SK-N-SH (cell line): ENCODE measurements around the gene AKIP1. TPM values are rescaled to one million over a fixed set of nuclear protein-coding genes. Genes with fewer than 3 reads are reported as not detected.

Experiments used
- CTCF ChIA-PET: fragments of 300-600, 350-600 bp; formaldehyde crosslinking; extraction: SDS; loops from one replicate; lab custom pipeline; 2021; lab: Yijun Ruan, JAX
- POLR2A ChIA-PET: fragments of 350-600 bp; sonication (Branson Sonifier 250); formaldehyde crosslinking; extraction: SDS; loops from one replicate; lab custom pipeline; 2020; ENCODE audit warnings: antibody characterized with exemption, inconsistent platforms; lab: Yijun Ruan, JAX
- DNase-seq: peaks from one replicate; pipeline ENCODE4 v3.0.0; 2012
- H2AFZ ChIP-seq: fragments of 200-600 bp; sonication (generic); 2 replicates; pipeline ENCODE4 v1.8.1; 2016; ENCODE audit warnings: antibody characterized with exemption, mild to moderate bottlenecking, low read depth
- H3F3A ChIP-seq: fragments of 200-600 bp; sonication (generic); replicated peaks from 2 replicates; pipeline ENCODE3; 2016; ENCODE audit warnings: antibody characterized with exemption, mild to moderate bottlenecking; ENCODE audit not compliant: insufficient read depth
- H3K27ac ChIP-seq, 2 experiments: fragments of 200-500 bp in 1 of 2; fragments of 200-600 bp in 1 of 2; sonication (Bioruptor generic) in 1 of 2; sonication (generic), shearing (Covaris generic) in 1 of 2; 2 replicates each; pipeline versions ENCODE4 v1.5.1 to v1.6.1; 2014 to 2016; ENCODE audit warnings: low read depth in 2 of 2, inconsistent platforms in 1 of 2, low read length in 1 of 2, mild to moderate bottlenecking in 1 of 2, mixed read lengths in 1 of 2
- H3K27me3 ChIP-seq: fragments of 200-600 bp; sonication (generic), shearing (Covaris generic); 2 replicates; pipeline ENCODE4 v1.6.1; 2016; ENCODE audit warnings: mixed run types; ENCODE audit not compliant: insufficient read depth
- H3K36me3 ChIP-seq, 2 experiments: fragments of 200-500 bp in 1 of 2; fragments of 200-600 bp in 1 of 2; sonication (Bioruptor generic) in 1 of 2; sonication (generic) in 1 of 2; replicated peaks in 1 of 2; 2 replicates each; pipeline versions ENCODE3 to v1.5.1; 2014 to 2016; ENCODE audit warnings: low read length in 1 of 2, mild to moderate bottlenecking in 1 of 2; ENCODE audit not compliant: insufficient read depth in 2 of 2, control insufficient read depth in 1 of 2
- H3K4me1 ChIP-seq, 2 experiments: fragments of 200-500 bp in 1 of 2; fragments of 200-600 bp in 1 of 2; sonication (Bioruptor generic) in 1 of 2; sonication (generic), shearing (Covaris generic) in 1 of 2; 2 replicates each; pipeline versions ENCODE4 v1.5.1 to v1.6.1; 2014 to 2016; ENCODE audit warnings: low read depth in 1 of 2, low read length in 1 of 2, mixed run types in 1 of 2; ENCODE audit not compliant: insufficient read depth in 2 of 2, control insufficient read depth in 1 of 2
- H3K4me2 ChIP-seq: fragments of 200-600 bp; sonication (generic), shearing (Covaris generic); 2 replicates; pipeline ENCODE4 v1.6.1; 2017; ENCODE audit warnings: mixed run types
- H3K4me3 ChIP-seq, 2 experiments: fragments of 200-500 bp in 1 of 2; fragments of 200-600 bp in 1 of 2; sonication (Bioruptor generic) in 1 of 2; sonication (generic), shearing (Covaris generic) in 1 of 2; 2 replicates each; pipeline versions ENCODE4 v1.5.1 to v1.8.1; 2014 to 2016; ENCODE audit warnings: low read depth in 2 of 2, inconsistent platforms in 1 of 2, low read length in 1 of 2, mild to moderate bottlenecking in 1 of 2, mixed read lengths in 1 of 2, moderate library complexity in 1 of 2
- H3K79me2 ChIP-seq: fragments of 200-600 bp; sonication (generic); 2 replicates; pipeline ENCODE4 v1.8.1; 2017; ENCODE audit warnings: mild to moderate bottlenecking; ENCODE audit not compliant: insufficient read depth
- H3K9ac ChIP-seq: fragments of 200-600 bp; sonication (generic); 2 replicates; pipeline ENCODE4 v1.6.1; 2017; ENCODE audit warnings: mixed run types
- H3K9me2 ChIP-seq: fragments of 200-600 bp; sonication (generic); 2 replicates; pipeline ENCODE4 v1.6.1; 2017; ENCODE audit warnings: mixed run types
- H3K9me3 ChIP-seq: fragments of 200-600 bp; sonication (generic); 2 replicates; pipeline ENCODE4 v1.6.1; 2017; ENCODE audit warnings: mixed run types, mild to moderate bottlenecking, moderate library complexity
- H4K20me1 ChIP-seq: fragments of 200-600 bp; sonication (generic); 2 replicates; pipeline ENCODE4 v1.6.1; 2017; ENCODE audit warnings: mild to moderate bottlenecking, mixed run types; ENCODE audit not compliant: insufficient read depth
- EZH2phosphoT487 ChIP-seq: fragments of 200-600 bp; sonication (generic); IDR thresholded peaks from 2 replicates; pipeline ENCODE4 v1.6.1; 2017; ENCODE audit warnings: low read depth, mixed run types, mild to moderate bottlenecking, antibody characterized with exemption, moderate library complexity, borderline replicate concordance
- FOSL2 ChIP-seq: IDR thresholded peaks from 2 replicates; pipeline ENCODE4 v1.4.0; 2012; ENCODE audit warnings: low read depth, mild to moderate bottlenecking, moderate library complexity, borderline replicate concordance
- FOXJ3 ChIP-seq: sonication (generic); formaldehyde crosslinking; IDR thresholded peaks from 2 replicates; pipeline ENCODE4 v1.5.1; 2020; ENCODE audit warnings: mild to moderate bottlenecking, missing genetic modification reagents
- FOXM1 ChIP-seq: IDR thresholded peaks from 2 replicates; pipeline ENCODE4 v1.4.0; 2012; ENCODE audit warnings: low read depth, mild to moderate bottlenecking
- GABPA ChIP-seq: IDR thresholded peaks from 2 replicates; pipeline ENCODE4 v1.4.0; 2012; ENCODE audit warnings: low read depth, mild to moderate bottlenecking
- GATA2 ChIP-seq: sonication (generic); formaldehyde crosslinking; IDR thresholded peaks from 2 replicates; pipeline ENCODE4 v1.5.0; 2020; ENCODE audit warnings: mild to moderate bottlenecking, missing genetic modification reagents
- JUND ChIP-seq: IDR thresholded peaks from 2 replicates; pipeline ENCODE4 v1.4.0; 2012
- MAX ChIP-seq: IDR thresholded peaks from 2 replicates; pipeline ENCODE4 v1.4.0; 2012; ENCODE audit warnings: low read depth
- NFIC ChIP-seq: IDR thresholded peaks from 2 replicates; pipeline ENCODE4 v1.4.0; 2012; ENCODE audit warnings: borderline replicate concordance
- PBX3 ChIP-seq: IDR thresholded peaks from 2 replicates; pipeline ENCODE4; 2012
- POLR2AphosphoS5 ChIP-seq: IDR thresholded peaks from 2 replicates; pipeline ENCODE4 v1.6.1; 2012; ENCODE audit warnings: low read depth, low read length
- RCOR1 ChIP-seq: fragments of 150-350 bp; IDR thresholded peaks from 2 replicates; pipeline ENCODE4 v1.6.1; 2017; ENCODE audit warnings: antibody characterized with exemption, low read length
- RFX5 ChIP-seq: IDR thresholded peaks from 2 replicates; pipeline ENCODE4 v1.6.1; 2012; ENCODE audit warnings: mild to moderate bottlenecking, improper control_type of control experiment, low read length
- RXRA ChIP-seq: IDR thresholded peaks from 2 replicates; pipeline ENCODE4 v1.4.0; 2012; ENCODE audit warnings: low read depth, mild to moderate bottlenecking, borderline replicate concordance
- TAF1 ChIP-seq: IDR thresholded peaks from 2 replicates; pipeline ENCODE4 v1.6.1; 2012; ENCODE audit warnings: low read depth, mild to moderate bottlenecking, low read length, moderate library complexity, borderline replicate concordance
- TEAD4 ChIP-seq: IDR thresholded peaks from 2 replicates; pipeline ENCODE4 v1.4.0; 2012; ENCODE audit warnings: mild to moderate bottlenecking, borderline replicate concordance; ENCODE audit not compliant: insufficient read depth
- USF1 ChIP-seq: IDR thresholded peaks from 2 replicates; pipeline ENCODE4 v1.4.0; 2012; ENCODE audit warnings: low read depth, borderline replicate concordance
- YY1 ChIP-seq: IDR thresholded peaks from 2 replicates; pipeline ENCODE4 v1.4.0; 2012; ENCODE audit warnings: low read depth, mild to moderate bottlenecking
- ZBTB33 ChIP-seq: IDR thresholded peaks from 2 replicates; pipeline ENCODE4 v1.4.0; 2012; ENCODE audit warnings: low read depth, borderline replicate concordance
- WGBS: methylation state at CpG from one replicate; pipeline ENCODE4 v1.1.6; 2017; ENCODE audit warnings: low lambda C conversion rate; 5-methylcytosine and 5-hydroxymethylcytosine counted together
- polyA plus RNA-seq, 3 experiments: library from polyadenylated mRNA; depleted of rRNA; stranded (reverse); fragments of >200 nt; gene quantifications; 2 replicates each; pipeline ENCODE4 v1.2.3, GENCODE V29; 2012
- TF ChIP-seq, protein P1 (sequence below): IDR thresholded peaks from 2 replicates; pipeline ENCODE4 v1.6.1; 2012; ENCODE audit warnings: mild to moderate bottlenecking, low read depth, low read length, moderate library complexity

The AKIP1 gene
- polyA plus RNA-seq, 1 of the 3 experiments (the other 2 are of a cell fraction): 47.9 TPM

DNA sequence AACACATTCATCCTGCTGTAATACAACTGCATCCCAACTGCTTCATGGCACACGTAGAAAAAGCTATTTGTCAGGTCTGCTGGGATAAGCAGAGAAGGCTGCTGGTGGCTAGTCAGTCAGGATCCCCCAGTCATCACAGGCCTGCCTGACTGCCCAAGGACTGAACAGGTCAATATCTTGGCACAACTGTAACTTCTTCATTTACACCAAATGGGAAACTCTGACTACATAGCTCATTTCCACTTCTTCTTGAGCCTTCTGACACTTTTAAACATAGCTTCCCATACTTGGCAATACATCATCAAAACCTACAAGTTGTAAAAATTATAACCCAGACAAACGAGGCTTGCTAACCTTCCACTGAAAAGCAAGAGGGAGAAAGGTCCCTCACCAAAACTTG is 50.4 kb downstream of the AKIP1 start (continued):
- no peak for TF ChIP-seq POLR2AphosphoS5

GRCh38 chr11:8962841-8963240 is 51.9 kb downstream of the AKIP1 start:
- peak overlapping the region in 1 of 2 experiments; percentile 68; a peak in 2 of 4 replicates for H3K4me3 ChIP-seq
- no peak for DNase-seq
- no peaks in the 10 kb centered on the region for H4K20me1 ChIP-seq
- CTCF ChIA-PET: interaction anchor here (1.3 to 3.0 kb wide), 3 partner anchors 48 to 53 kb away, joined by 3 to 21 read pairs (median 6); partner anchors contain the start of gene AKIP1
- peak overlapping the region; percentile 96 for H3K4me2 ChIP-seq
- H2AFZ ChIP-seq: no peak overlapping the region
- no peaks in the 10 kb centered on the region for H3K9me3 ChIP-seq
- H3K9me2 ChIP-seq: no peaks in the 10 kb centered on the region
- no peak overlapping the region for H3K27ac ChIP-seq
- peaks cover 0 to 3% of the 10 kb centered on the region in 2 experiments for H3K36me3 ChIP-seq
- POLR2A ChIA-PET: no interaction called here
- no peaks in the 10 kb centered on the region for H3K27me3 ChIP-seq
- WGBS: 45% methylated on average over 2 of the region's 2 CpGs
- peaks cover 64% of the 10 kb centered on the region for H3K79me2 ChIP-seq
- H3K4me1 ChIP-seq: peaks cover 12 to 13% of the 10 kb centered on the region in 2 experiments; a peak in 3 of 4 replicates
- no peak for TF ChIP-seq FOXJ3
- TF ChIP-seq RCOR1: no peak
- TF ChIP-seq POLR2AphosphoS5: no peak
- no peak for TF ChIP-seq NFIC
- no peak for TF ChIP-seq YY1
- no peak for TF ChIP-seq GATA2 (CRISPR knock-in tag)
- no peak for TF ChIP-seq EZH2phosphoT487
- no peak for TF ChIP-seq MAX
- TF ChIP-seq, protein P1, sequence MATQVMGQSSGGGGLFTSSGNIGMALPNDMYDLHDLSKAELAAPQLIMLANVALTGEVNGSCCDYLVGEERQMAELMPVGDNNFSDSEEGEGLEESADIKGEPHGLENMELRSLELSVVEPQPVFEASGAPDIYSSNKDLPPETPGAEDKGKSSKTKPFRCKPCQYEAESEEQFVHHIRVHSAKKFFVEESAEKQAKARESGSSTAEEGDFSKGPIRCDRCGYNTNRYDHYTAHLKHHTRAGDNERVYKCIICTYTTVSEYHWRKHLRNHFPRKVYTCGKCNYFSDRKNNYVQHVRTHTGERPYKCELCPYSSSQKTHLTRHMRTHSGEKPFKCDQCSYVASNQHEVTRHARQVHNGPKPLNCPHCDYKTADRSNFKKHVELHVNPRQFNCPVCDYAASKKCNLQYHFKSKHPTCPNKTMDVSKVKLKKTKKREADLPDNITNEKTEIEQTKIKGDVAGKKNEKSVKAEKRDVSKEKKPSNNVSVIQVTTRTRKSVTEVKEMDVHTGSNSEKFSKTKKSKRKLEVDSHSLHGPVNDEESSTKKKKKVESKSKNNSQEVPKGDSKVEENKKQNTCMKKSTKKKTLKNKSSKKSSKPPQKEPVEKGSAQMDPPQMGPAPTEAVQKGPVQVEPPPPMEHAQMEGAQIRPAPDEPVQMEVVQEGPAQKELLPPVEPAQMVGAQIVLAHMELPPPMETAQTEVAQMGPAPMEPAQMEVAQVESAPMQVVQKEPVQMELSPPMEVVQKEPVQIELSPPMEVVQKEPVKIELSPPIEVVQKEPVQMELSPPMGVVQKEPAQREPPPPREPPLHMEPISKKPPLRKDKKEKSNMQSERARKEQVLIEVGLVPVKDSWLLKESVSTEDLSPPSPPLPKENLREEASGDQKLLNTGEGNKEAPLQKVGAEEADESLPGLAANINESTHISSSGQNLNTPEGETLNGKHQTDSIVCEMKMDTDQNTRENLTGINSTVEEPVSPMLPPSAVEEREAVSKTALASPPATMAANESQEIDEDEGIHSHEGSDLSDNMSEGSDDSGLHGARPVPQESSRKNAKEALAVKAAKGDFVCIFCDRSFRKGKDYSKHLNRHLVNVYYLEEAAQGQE: no peak
- no peak for TF ChIP-seq RFX5
- TF ChIP-seq RXRA: no peak
- TF ChIP-seq USF1: no peak
- TF ChIP-seq PBX3: no peak
- TF ChIP-seq ZBTB33: no peak
- TF ChIP-seq GABPA: no peak
- TF ChIP-seq TAF1: no peak
- no peak for TF ChIP-seq FOSL2
- no peak for TF ChIP-seq TEAD4
- no peak for TF ChIP-seq JUND
- no peak for TF ChIP-seq FOXM1
- peak overlapping the region; percentile 82; the same call in 1 of the 2 replicates for H3K9ac ChIP-seq
- H3F3A ChIP-seq: peaks cover 5% of the 10 kb centered on the region
